HG02678 (cell line): ENCODE results near the gene EEF1A2.

Source experiments
- ATAC-seq: cut with Tn5 transposase; IDR thresholded peaks from one replicate; pipeline ENCODE4 v1.9.1; 2021; ENCODE audit warnings: mild to moderate bottlenecking, moderate library complexity; ENCODE audit not compliant: unreplicated experiment

EEF1A2 gene

GRCh38 chr20:63471981-63472831 lies 26.7 kb downstream of the EEF1A2 start, which contains the start of gene KCNQ2:
KCNQ2 (minus strand) TSS chr20:63472655; CDS start chr20:63472463, 192 bp downstream.
- no peak for ATAC-seq

GRCh38 chr20:63471717-63471980 lies 27.2 kb downstream of the EEF1A2 start:
- ATAC-seq = no peak

DNA sequence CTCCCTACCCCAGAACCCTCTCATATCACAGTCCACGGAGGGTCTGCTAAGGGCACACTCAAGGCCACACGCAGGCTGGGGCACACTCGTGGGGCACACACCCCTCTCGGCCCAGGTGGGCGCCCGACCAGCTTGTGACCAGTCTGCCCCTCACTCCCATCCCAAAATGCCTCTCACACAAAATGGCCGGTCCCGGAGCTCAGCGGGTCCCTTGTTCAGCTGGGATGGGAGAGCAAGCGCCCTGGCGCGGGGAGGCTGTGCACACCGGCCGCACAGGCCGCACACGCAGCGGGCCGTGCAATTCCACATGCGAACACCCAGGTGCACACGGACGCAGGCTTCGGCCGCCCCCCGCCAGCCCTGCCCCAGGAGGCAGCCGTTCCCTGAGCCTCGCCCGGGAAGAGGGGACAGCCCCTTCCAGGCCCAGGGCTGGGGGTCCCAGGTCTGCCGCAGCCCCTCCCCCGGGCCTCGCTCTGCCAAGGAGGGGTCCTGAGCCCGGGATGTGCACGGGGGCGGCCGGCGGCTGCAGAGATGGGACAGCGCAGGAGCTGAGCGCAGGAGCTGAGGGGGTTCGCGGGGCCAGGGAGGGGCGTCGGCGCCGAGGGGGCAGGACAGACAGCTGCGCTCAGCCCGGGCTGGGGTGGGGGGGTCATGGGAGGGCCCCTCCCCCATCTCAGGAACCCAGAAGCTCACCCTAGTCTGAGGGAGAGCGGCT lies 27.7 kb downstream of the EEF1A2 start:
- no peak for ATAC-seq

DNA sequence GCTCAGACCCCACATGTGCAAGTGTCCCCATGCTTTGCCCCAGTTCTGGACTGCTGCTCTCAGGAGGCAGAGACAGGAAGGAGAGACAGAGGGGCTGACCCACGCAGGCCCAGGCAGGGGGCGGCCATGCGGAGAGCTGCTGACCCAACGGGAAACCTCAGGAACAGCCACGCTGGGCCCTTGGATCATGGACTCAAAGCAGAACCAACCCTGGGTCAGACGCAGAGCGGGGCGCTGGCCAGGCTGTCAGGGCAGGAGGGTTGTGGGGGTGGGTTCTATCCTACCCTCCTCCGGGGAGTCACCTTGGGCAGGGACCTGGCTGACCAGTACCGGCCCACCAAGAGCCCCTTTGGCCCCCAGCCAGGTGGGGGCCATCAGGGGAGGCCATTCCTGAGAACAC lies 28.5 kb downstream of the EEF1A2 start:
- ATAC-seq = no peak

GRCh38 chr20:63469713-63470101 lies 29.2 kb downstream of the EEF1A2 start:
- ATAC-seq = no peak

DNA sequence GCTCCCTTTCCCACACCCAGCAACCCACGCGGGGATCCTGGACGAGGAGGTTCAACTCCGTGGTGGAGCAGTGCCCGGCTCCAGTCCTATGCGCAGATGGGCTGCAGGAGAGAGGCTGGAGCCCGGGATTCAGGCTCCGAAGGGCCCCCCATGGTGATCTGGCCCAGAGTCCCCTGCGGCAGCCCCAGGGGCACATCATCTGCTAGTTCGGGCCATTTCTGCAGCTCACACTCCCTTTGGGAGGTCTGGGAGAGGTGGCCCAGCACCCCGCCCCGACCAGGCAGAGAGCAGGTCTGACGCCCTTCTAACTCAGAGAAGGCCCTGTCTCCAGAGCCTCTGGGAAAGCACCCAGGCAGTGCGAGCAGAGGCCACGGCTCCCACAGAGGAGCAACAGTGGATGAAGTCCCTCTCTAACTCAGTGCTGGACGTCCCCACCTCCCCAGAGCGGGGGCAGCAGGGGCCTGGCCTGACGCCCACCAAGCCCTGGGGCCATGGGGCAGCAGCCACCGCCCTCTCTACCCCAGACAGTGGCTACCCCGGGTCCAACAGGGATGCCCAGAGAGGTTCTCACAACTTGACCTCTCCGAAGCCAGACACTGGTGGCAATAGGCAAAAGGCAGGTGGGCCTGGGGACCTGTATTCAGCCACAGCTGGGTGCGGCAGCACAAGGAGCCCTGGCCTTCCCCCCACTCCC lies 29.7 kb downstream of the EEF1A2 start:
- no peak for ATAC-seq

GRCh38 chr20:63468421-63468820 lies 30.5 kb downstream of the EEF1A2 start:
- ATAC-seq = no peak

DNA sequence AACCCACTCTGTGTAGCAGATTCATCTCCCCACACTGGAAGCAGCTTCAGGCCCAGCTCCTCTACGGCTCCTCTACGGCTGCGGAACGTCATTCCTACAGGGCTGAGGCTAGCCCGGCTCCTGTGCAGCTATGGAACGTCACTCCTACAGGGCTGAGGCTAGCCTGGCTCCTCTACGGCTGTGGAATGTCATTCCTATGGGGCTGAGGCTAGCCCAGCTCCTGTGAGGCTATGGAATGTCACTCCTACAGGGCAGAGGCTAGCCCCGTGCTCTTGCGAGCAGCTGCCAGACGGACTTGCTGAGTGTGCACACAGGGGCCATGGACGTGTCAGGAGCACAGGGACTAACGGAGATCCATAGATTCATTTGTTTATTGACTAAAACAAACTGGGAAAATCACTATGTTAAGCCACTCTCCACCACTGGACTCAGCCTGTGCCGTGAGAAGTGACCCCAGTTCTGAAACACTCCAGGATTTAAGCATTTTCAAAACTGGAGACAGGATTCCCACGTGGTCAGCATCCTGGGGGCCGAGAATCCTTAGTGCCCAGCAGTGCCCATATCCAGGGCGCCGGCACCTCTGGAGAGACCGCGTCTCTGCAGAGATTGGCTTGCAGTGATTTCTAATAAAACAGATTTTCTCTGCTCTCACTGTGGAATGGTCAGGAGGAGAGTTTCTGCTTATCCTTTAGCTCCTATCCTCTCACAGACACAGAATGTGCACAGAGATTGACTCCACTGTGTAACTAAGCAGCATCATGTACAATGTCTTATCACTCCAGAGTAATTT lies 31.4 kb downstream of the EEF1A2 start:
- no peak for ATAC-seq

- ATAC-seq = no peak
These were observed 32.0 kb downstream of the EEF1A2 start for GRCh38 chr20:63466861-63467260.

- ATAC-seq = no peak
These were observed 32.5 kb downstream of the EEF1A2 start for GRCh38 chr20:63466250-63466825.

GRCh38 chr20:63465380-63466249 lies 33.3 kb downstream of the EEF1A2 start:
- no peak for ATAC-seq

GRCh38 chr20:63464289-63464635 lies 34.6 kb downstream of the EEF1A2 start:
- no peak for ATAC-seq

DNA sequence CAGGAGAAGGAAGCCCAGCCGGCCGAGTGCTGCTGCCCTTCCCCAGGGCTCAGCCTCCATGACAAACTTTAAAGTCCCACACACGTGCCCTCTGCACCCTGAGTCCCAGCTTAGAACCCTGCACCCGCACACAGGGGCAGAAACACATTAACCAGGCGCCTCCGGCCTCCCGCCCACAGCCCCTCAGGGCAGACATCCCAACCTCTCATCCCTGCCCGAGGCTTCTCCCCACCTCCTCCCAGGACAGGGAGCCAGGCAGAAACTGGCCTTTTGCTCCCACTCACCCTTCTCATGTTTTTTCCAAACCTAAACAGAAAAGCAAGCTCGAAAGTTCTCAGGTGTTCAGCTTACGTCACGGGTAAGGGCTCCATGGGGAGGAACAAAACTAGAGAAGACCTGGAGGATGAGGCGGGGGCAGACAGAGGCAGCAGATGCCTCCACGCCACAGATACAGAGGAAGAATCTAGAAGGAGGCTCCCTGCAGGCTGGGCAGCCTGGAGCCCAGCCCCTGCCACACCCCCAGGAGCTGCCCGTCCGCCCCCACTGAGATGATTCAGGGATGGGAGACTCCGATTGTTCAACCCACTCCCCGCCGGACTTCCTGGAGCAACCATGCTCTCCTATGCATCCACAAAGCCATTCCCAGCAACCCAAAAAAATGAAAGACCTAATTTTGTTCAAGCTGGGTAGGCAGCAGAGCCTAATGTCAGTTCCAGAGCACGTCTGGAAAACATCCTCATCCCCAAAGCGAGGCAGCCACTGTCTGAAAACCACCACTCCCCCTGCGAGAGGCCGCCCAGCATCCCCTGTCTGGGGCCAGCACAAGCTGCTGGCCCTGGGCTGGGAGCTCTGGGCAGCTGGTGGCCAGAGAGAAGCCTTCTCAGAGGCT lies 35.2 kb downstream of the EEF1A2 start:
- ATAC-seq = no peak

DNA sequence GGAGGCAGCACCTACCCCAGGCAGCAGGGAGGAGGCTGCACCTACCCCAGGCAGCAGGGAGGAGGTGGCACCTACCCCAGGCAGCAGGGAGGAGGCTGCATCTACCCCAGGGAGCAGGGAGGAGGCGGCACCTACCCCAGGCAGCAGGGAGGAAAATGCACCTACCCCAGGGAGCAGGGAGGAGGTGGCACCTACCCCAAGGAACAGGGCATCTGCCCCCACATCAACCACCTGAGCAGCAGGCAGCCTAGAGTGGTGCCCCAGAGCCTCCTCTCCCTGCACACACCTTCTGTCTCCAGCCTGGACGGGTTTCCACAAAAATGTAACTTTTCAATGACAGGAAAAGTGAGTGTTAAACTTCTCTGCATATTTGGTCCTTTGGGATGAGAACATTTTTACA lies 36.6 kb downstream of the EEF1A2 start:
- ATAC-seq = no peak

- ATAC-seq = no peak
These were observed 37.6 kb downstream of the EEF1A2 start for GRCh38 chr20:63461104-63461763.

- ATAC-seq = no peak
These were observed 39.9 kb downstream of the EEF1A2 start for GRCh38 chr20:63459070-63459380.

- ATAC-seq = no peak
These were observed 40.5 kb downstream of the EEF1A2 start for GRCh38 chr20:63458170-63459069.

DNA sequence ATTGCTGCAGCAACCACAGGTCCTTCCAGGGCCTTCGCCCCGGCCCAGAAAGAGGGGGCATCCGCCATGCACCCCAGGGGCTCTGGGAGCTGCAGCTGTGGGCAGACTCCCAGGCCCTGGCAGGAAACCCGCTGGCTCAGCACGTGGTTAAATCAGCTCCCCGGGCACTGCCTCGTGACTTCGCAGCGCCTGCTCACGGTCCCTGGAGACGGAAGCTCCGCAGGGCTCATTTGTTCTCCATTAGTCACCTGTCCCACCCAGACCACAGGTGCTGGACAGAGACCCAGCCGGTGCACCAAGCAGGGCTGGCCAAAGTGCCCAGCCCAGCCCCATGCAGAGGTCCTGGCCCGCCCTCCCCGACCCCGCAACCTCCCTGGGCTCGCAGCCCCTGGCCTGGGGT lies 41.1 kb downstream of the EEF1A2 start:
- no peak for ATAC-seq
